Stimulated activated CD8-positive, alpha-beta memory T cell treated with anti-CD3 and anti-CD28 coated beads, Interleukin-7, amount 100 ng/mL, for 1 hour (primary cell): Measurements from ENCODE around the gene TMEM185A.
"Not testable (repeated sequence)": the region's sequence is repeated elsewhere in the genome, so short reads cannot be mapped to it uniquely, and the experiment has no call there.

ENCODE experiments used
- DNase-seq, 2 donors: peaks; one replicate each; pipeline ENCODE4 v3.0.0-alpha.2; 2020; ENCODE audit warnings: low read depth in 2 of 2

TMEM185A gene

GRCh38 chrX:149626829-149627228 is 4.8 kb downstream of the TMEM185A start:
- DNase-seq = not testable (repeated sequence)

GRCh38 chrX:149619662-149620061 is 11.9 kb downstream of the TMEM185A start:
- DNase-seq = not testable (repeated sequence)

GRCh38 chrX:149618871-149619270 is 12.7 kb downstream of the TMEM185A start:
- no peak for DNase-seq

GRCh38 chrX:149611623-149612175 is 19.9 kb downstream of the TMEM185A start:
- no peak for DNase-seq

- DNase-seq = no peak
These were observed 21.1 kb downstream of the TMEM185A start for GRCh38 chrX:149610511-149610910.

DNA sequence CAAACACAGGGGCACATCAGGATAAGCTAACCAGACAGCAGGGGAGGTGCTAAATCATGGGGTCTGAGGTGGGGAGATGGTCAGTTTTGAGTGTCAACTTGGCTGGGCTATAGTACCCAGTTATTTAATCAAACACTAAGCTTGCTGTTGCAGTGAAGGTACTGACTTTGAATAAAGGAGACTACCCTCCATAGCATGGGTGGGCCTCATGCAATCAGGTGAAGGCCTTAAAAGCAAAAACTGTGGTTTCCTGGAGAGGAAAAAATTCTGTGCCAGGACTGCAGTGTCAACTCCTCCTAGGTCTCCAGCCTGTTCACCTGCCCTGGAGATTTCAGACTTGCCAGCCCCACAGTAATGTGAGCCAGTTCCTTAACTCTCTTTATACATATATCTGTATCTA is 23.9 kb downstream of the TMEM185A start:
- DNase-seq = no peak

- not testable (repeated sequence) for DNase-seq
These were observed 26.2 kb downstream of the TMEM185A start for GRCh38 chrX:149605248-149605885.

GRCh38 chrX:149598603-149599002 is 33.0 kb downstream of the TMEM185A start:
- DNase-seq = not testable (repeated sequence)

DNA sequence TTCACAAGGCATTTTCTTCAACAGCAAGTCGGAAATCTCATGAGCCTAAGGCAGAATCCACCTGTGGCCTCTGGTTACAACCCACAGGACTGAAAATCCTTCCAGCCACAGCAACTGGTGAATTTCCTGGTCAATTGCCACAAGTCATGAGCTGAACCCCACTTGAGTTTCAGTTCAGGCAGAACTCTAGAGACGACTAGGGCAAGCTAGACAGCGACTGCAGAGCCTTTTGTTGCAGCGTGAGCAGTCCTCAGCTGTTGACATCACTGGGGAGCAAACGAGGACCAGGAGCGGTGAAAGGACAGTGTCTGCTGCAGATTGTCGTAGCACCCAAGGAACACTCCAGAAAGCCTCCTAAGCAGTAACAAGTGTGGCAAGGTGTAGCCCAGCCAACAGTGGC is 35.6 kb downstream of the TMEM185A start:
- DNase-seq = not testable (repeated sequence)

- not testable (repeated sequence) for DNase-seq
These were observed 36.4 kb downstream of the TMEM185A start, which contains the start of gene HSFX2 for GRCh38 chrX:149595214-149595613. HSFX2 (minus strand) TSS chrX:149595314; CDS start chrX:149594700, 614 bp downstream.

DNA sequence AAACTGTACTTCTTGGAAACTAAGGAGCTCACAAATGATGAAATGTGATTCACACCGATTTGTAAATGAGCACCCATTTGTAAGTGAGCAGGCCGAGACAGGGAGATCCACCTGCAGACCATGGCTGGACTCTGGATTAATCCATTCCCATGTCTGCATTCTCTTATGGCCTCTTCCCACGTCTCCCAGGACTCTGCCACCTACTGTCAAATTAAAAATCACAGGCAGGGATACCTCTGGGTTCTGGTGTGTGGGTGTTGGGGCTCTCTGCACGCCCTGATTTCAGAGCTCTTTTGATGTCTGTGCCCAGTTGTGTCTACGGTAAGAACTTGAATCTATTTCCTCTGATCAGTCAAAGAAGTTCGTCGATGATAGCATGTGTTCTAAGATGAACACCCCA is 40.6 kb downstream of the TMEM185A start:
- DNase-seq = not testable (repeated sequence)

DNA sequence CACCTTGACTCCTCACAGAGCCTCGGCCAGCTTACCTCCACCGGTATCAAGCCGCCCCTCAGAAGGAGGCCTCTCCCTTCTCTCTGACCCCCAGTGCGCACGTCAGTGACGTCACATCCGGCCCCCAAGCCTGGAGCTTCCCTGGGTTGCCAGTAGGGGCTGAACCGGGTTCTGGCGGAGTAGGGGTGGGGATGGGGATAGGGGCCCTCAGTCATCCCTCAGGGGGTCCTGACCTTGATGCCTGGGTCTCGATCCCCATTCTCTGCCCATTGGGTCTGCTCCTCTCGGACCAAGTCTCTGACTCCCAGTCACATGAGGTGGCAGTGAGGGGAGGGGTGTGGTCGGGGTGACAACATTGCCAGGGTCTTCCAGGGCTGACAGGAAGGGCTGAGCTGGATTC is 44.2 kb downstream of the TMEM185A start, which contains the start of gene MAGEA9B:
MAGEA9B (minus strand) TSS at position 101 of the 400 bp plus-strand sequence. CDS start 4,280 bp downstream, outside the sequence.
- not testable (repeated sequence) for DNase-seq

- not testable (repeated sequence) for DNase-seq
These were observed 46.0 kb downstream of the TMEM185A start for GRCh38 chrX:149585631-149586030.

GRCh38 chrX:149573456-149573855 is 58.1 kb downstream of the TMEM185A start:
- not testable (repeated sequence) for DNase-seq

DNA sequence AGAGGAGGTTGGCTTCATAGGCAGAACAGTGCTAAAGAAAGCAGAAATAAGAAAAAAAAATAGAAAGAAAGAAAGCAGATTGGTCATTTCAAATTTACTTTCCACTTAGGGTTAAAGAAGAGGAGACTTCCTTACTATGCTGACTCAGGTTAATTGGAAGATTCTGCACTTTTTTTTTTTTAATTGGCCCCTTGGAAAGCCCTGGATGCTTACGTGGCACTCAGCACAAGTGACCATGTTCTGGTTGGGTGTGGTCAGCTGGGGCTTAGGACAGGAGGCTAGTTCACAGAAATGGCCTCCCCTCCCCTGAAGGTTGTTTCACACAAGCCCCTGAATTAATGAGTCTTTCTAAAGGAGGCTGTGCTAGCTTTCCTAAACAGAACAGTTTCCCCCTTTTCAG is 58.8 kb downstream of the TMEM185A start:
- no peak for DNase-seq

- DNase-seq = no peak
These were observed 59.8 kb downstream of the TMEM185A start for GRCh38 chrX:149571770-149572169.

- DNase-seq = no peak
These were observed 60.9 kb downstream of the TMEM185A start for GRCh38 chrX:149570668-149571067.

DNA sequence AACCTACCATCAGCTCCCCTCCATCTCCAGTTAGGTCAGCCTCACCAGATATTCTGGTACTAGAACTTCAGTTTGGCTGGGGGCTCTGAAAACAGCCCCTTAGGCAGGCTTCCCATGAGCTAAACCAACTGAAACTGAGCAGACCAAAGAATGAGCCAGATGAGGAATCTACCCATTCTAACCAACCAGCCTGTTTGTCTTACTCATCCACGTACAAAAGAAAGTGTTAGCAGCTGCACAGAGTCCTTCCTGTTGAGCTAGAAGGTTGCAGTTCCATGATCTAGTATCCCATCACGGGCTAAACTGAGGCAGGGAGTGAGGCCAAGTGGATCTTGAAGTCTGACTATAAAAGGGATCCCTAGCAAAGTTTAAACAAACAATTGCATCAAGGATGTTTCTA is 61.8 kb downstream of the TMEM185A start:
- no peak for DNase-seq

GRCh38 chrX:149568701-149569296 is 62.8 kb downstream of the TMEM185A start:
- no peak for DNase-seq

- no peak for DNase-seq
These were observed 63.8 kb downstream of the TMEM185A start for GRCh38 chrX:149567621-149568417.

DNA sequence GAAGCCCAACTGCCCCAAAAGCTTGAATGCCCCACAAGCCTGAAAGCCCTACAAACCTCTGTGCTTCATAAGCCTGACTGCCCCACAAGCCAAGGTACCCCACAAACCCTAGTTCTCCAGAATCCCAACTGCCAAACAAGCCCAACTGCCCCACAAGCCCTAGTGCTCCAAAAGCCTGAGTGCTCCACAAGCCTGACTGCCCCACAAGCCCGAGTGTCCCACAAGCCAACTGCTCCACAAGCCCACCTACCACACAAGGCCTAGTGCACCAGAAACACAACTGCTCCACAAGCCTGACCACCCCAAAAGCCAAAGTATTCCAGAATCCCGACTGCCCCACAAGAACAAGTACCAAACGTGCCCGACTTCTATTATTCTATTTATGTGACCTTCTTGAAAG is 68.2 kb downstream of the TMEM185A start:
- no peak for DNase-seq

GRCh38 chrX:149555251-149555650 is 76.3 kb downstream of the TMEM185A start:
- not testable (repeated sequence) for DNase-seq
